CD4-positive, alpha-beta T cell treated with Interleukin-21 for 1 hour (primary cell): ENCODE results near the gene LONP1.
"Not testable (repeated sequence)": the region's sequence is repeated elsewhere in the genome, so short reads cannot be mapped to it uniquely, and the experiment has no call there.

Experiments
- DNase-seq: peaks from one replicate; pipeline ENCODE4 v3.0.0-alpha.2; 2020

The LONP1 gene

DNA sequence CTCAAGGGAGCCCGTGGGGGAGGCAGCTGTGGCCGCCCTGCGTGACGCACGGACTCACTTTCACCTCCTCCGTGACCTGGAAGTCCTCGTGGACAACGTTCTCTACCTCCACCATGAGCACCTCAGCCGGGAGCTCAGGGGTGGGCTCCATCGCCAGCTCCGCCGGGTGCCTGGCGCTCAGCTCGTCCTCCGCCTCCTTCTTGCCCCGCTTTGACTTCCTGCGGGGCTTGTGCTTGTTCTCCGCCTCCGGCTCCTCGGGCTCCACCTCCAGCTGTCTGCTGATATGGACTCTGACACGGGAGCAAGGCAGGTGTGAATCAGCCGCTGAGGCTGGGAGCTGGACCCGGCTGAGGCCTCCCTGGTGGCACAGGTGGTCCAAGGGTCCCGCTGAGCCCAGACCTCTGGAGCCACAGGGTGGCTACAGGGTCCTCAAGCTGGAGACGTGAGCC, 8.2 kb downstream of the LONP1 start:
- no peak for DNase-seq

DNA sequence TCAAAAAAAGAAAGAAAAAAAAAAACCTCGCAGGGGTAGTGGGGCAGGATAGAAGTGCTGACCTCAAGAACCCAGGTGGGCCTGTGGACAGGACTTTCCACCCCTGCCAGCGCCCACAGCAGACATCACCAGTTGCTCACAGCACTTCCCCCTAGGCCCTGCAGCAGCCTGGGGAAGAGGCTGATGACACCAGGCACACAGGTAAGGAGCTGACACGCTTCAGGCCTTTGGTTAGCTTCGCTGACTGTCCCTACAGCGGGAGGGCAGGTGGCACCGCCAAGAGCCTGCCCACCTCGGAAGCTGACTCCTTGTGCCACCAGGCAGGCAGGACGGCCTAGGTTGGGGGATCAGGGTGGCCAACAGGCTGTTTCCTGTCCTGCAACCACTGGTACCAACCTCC, 8.9 kb downstream of the LONP1 start:
- DNase-seq: no peak

DNA sequence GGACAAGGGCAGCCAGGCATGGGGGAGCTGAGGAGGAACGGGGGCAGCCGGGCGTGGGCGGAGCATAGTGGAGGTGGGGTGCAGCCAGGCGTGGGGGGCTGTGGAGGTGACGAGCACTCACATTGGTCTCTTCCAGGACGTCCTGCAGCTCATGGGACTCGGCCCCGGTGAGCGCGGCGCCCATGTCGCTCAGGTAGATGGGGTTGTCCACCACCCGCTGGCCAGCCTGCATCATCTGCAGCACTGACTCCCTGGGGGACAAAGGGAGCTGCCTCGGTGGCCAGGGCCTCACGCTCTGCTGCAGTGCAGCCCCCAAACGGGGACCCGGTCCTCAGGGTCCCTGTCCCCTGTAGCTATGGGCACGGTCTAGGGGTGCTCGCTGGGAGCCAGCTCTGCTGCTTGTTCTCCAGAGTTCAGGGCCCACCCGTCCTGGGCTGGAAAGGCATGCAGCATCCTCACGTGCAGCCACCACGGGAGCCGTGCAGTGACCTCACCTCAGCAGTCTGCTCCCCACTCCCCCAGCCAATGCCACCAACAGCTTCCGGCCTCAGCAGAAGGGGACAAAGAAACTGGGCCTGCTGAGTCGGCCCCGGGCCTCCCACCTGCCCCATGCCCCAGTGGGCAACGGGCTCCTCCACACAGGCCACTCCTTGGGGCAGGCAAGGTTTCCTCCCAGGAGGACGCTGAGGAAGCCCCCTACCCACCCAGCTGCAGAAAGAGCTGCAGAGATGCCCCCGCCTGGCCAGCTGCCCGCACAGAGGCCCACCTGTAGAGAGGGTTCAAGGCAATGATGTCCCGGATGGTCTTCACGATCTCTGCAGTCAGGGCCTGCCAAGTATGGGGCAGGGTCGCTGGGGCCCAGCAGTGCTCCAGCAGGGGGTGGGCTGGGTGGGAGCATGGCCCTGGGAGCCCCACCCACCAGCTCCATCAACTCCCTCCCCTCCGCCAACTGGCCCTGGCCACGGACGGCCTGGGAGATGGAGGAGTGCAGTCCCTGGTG, 12.1 kb downstream of the LONP1 start:
- DNase-seq: no peak

DNA sequence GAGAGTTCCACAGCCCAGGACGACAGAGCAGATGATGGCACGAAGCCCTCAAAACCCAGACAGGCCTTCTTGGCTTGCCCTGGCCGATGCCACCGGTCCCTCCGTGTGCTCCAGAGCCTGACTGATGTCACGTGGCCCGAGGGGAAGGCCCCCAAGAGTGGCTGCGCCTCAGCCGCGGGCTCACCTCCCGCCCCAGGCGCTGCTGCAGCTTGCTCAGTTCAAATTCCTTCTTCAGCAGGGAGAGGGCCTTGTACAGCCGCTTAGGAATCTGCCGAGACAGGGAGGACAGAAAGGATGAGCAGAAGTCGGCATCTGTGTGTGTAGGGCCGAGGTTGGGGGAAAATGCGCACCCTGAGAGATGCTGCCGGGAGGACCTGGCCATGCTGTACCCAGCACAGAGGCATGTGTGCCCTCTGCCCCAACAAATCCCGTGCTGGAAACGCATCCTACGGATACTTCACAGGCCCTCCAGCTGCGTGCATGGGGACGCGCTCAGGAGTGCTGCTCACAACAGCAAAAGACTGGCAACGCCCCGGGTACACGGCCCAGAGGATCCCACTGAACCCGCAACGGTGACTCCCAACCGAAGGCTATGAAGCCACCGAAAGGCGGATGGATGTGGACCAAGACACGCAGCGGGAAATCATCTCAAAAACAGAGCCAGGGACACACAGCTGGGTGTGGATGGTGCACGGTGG, 12.9 kb downstream of the LONP1 start:
- no peak for DNase-seq

DNA sequence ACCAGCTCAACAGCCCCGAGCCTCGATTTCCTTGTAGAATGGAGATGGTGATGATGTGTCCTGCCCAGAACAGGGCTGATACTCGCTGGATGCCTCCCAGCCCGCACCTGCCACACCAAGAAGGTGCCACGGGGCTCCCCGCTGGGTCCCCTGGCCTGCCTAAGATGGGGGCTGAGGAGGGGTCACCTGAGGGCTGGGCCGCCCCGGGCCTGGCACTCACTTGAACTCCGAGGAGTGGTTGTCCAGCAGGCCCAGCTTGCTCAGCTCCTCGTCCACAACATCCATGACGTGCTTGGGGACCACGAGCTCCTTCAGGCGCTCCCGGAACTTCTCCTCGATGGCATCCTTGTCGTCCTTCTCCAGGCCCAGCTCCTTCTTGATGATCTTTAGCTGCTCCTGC, 14.4 kb downstream of the LONP1 start:
- DNase-seq: no peak

DNA sequence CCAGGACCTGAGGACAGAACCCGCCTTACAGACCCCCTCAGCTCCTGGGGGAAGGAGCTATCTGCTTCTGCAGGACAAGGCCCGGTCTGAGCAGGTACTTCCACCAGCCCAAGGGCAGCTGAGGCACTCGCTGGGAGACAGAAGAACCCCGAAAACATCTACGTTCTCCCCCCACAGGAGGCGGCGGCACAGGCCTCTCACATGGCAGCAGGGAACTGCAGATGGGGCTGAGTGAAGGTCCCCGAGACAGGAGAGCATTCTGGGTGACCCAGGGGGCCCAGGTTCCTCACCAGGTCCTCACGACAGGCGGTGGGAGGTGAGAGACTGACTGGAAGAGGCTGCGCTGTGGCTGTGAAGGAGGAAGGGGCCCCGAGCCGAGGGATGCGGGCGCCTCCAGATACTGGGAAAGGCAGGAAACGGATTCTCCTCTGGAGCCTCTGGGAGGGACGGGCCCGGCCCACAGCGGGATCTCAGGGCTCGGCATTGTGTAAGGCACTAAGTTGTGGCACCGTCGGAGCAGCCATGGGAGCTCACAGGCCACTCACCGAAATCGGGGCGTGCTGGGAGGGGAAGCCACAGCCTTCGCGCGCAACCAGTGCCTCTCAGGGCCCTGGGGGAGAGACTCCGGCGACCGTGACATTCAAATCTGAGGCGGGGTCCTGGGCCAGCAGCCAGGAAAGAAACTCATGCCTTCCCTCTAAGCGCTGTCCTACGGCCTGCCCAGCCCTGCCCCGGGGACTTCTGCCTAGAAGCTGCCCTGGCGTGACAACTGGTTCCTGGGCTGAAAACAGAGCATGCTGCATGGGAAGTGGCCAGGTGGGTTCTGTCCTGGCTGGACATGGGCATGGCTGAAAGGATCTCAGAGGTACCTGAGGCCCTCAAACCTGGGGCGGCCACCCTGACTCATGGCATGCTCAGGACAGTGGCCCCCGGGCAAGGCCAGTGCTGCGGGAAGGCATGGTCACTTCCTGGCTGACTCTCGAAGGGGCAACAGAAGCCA, 15.8 kb downstream of the LONP1 start:
- DNase-seq: no peak

DNA sequence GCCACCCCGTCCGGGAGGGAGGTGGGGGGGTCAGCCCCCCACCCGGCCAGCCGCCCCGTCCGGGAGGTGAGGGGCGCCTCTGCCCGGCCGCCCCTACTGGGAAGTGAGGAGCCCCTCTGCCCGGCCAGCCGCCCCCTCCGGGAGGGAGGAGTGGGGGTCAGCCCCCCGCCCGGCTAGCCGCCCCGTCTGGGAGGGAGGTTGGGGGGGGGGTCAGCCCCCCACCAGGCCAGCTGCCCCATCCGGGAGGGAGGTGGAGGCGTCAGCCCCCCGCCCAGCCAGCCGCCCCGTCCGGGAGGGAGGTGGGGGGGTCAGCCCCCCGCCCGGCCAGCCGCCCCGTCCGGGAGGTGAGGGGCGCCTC, 17.9 kb downstream of the LONP1 start:
- DNase-seq: not testable (repeated sequence)

DNA sequence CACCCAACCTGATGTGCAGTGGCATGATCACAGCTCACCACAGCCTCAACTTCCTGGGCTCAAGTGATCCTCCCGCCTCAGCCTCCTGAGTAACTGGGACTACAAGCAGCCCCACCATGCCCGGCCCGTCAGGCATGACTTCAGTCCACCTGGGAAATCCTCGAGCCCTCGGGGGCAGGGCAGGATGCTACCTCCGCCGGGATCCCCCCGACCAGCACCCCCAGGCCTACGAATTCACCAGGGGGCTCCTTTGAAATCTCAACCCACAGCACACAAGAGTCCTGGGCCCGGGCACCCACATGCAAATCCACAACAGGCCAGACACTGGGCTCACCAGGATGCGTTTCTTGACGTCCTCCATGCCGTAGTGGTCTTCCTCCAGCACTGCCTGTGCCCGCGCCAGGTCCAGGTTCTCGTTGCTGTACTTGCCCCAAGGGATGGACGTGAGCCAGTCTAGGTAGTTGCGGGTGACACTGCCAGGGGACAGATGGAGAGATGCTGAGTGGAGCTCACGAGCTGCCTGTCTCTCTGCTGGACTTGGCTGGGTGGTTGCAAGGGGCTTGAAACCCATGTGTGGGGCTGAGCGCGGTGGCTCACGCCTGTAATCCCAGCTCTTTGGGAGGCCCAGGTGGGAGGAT, 19.4 kb downstream of the LONP1 start:
- no peak for DNase-seq

DNA sequence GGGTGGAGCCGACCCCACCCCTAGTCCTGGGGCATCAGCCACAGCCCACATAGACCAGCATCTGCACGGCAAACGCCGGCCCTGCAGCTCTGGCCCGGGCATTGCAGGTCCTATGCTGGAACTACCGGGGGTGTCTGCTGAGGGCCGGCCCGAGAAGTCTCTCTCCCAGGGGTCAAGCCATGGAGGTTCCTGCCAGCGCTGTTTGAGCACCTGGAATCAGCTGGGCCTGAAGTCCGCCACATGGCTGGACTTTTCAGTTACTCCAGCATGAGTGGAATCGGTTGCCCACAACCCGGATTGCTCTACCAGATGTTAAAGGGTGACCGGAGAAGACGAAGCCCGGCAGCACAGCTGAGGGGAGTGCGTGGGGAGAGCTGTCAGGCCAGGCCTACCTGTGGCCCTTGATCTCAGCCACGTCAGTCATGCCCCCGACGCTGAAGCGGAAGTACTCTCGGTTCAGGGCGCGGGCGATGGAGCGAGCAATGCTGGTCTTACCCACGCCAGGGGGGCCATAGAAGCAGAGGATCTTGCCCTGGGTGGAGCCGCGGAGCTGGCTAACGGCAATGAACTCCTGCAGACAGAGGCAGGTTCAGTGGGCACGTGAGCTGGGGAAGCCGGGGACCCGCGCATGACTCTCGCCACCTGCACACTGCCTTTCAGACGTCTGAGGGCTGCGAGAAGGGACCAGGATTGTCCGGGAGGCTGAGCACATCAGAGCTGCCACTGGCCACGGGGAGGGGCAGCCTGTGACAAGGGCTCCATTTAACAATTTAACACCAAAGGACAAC, 21.1 kb downstream of the LONP1 start:
- DNase-seq: no peak

DNA sequence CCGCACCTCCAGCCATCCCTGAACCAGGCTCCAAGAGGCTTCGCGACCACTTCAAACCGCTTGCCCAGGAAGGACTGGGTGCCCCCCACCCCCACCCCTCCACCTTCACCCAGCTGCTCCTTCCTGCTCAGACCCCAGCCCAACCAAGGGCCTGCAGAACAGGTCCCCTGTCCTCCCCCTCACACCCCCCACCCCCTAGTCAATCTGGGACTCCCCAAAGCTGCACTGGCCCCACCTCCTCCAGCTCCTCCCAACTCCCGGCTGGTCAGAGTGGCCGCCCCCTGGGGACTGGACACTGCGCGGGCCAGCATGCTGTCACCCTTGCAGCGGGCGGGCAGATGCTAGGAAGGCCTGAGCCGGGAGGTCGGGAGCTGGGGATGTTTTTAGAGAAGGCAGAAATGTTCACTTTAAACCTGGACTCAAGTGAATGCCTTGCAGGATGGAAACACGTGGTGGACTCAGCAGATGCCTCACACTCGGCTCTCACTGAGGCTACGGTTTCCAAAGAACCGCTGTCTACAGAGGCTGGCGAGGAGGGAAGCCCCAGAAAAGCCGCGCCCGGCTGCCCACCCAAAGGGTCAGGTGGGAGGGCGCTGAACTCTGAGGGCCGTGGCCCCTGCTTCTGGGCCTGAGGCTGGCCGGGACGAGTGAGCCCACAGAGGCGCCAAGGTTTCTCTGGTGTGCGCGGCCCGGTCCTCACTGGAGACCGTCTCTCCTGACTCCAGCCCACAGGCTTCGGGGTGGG, 21.9 kb downstream of the LONP1 start:
- no peak for DNase-seq

DNA sequence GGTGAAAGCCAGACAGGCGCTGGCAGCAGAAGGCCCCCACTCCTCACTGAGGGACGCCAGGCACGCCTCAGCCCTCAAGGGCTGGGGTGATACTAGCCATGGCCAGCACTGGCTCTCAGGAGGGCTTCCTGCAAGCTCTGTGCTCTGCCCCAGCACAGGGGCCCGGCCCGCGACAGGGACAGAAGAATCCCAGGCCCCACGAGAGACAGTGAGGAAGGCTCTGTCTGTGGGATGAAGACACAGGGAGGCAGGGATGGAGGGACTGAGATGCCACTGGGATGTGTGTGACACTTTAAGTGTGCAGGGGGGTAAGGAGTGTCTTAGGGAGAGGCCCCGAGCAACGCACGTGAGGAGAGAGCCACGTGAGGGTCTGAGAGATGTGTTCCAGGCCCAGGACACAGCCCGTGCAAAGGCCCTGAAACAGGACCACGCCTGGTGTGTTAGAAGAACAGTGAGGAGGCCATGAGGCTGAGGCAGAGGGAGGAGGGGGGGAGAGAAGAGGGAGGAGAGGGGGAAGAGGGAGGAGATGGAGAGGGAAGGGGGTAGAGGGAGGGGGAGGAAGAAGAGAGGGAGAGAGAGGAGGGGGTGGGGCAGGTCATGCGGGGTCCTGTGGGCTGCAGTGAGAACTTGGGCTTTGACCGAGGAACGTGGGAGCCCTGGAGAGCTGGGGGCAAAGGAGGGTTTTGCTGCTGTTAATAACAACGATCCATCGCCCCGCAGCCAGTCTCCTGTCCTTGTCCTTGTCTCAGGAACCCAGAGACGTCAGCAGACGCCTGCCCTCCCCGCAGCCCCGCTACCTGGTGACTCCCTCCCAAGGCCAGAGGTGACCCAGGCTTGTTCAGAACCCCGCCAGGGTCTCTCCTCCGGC, 22.7 kb downstream of the LONP1 start:
- DNase-seq: no peak

DNA sequence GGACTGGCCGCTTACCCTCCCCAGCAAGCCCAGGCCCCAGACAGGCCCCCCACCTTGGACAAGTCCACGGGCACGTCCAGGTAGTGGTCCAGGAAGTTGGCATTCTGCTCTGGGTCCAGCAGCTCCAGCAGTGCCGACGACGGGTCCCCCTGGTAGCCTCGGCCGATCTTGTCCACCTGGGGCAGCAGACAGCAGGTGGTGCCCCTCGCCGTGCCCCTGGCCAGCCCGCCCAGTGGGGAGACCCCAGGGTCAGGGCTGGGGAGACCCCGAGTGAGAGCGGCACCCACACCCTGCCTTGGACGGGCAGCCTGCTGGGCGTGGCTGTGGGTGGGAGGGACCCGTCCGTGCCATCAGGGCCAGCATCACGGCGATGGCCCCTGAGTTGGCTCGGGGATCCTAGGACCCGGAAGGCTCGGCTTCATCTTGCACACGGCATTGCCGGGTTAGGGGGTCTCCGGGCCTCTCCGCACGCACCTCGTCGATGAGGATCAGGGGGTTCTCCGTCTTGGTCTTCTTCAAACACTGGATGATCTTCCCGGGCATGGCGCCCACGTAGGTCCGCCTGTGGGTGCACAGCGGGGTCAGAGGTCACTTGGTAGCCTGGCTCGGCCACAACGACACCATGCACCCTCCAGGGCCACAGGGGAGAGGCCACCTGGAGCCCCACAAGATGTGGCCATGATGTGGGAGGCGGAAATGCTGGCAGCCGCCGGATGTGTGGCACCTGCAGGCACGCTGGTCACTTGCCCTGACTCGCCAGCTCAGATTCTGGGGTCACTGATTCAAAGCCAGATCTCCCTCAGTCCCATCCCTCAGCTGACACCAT, 23.5 kb downstream of the LONP1 start:
- no peak for DNase-seq

DNA sequence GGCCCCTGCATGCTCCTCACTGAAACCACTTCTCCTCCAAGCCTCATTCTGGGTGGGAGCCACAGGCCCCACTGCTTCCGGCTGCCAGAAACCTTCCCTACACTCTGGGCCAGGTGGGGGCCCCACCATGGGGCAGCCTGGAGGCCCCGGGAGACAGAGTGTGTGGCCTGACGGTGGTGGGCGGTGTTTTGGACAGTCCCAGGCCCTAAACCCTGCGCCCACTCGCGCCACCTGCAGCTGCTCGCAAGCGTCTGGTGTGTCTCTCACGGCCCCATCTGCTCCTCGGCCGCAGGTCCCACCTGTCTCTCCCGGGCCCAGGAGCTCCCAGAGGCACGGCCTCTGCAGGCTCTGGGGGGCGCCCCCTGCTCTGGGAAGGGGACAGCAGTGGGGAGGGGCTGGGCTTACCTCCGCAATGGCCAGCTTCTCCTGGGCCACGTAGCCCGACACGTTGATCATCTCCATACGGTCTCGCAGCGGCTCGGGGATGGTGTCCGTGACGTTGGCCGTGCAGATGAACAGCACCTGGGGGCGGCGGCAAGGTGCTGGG, 24.2 kb downstream of the LONP1 start:
- DNase-seq: no peak

DNA sequence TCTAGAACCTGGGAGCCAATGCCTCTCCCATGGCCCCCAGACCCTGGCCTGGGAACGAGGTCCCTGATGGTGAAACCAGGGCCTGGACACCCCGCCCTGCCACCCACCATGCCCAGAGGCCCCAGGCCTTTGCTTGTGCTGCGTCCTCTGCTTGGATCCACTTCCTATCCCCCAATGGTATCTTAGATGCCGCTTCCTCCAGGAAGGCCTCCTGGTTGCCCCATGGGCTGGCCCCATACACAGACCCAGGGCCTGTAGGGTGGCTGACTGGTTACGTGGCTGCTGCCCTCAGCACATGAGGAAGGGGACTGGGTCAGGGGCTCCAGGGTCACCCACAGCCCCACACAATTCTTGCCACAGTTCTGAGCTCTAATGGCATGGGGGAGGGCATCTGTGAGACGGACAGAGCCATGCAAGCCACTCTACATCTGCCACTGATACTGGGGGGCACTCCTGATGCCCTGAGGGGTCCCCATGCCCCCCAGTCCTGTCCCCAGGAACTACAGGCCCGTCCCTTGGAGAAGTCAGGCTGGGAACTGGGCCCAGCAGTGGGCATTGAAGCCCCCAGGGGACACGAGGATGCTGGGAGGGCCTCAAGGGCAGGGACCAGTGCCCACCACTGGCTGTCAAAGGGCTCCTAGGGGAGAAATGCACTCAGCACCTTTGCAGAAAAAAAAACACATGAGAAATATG, 24.8 kb downstream of the LONP1 start:
- DNase-seq: no peak

DNA sequence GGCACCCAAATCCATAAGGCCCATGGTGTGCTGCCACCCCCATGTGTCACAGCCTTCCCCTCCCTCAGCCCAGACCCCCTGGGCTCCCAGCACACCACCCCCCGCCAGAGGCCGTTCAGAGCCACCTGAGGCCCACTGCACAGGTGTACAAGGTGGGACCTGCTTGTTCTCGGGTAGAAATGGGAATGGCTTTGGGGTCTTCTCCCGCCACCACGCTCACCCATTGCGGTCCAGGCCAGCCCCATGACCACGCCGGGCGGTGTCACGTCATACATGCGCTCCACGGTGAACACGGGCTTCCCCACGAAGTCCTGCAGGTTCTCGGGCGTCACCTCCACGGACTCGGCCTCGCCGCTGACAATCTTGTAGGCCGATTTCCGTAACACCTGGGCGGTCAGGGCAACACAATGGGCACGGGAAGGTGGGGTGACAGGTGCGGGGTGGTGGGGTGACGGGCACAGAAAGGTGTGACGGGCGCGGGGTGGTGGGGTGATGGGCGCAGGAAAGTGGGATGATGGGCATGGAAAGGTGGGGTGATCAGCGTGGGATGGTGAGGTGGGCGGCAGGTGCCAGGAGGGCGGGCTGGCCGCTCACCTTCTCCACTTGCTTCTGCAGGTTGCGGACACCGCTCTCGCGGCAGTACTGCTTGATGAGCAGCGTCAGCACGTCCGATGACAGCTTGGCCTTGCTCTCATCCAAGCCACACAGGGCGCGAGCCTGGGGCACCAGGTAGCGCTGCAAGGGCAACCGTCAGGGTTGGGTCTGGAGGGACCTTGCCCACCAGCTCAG, 25.6 kb downstream of the LONP1 start:
- DNase-seq: no peak

DNA sequence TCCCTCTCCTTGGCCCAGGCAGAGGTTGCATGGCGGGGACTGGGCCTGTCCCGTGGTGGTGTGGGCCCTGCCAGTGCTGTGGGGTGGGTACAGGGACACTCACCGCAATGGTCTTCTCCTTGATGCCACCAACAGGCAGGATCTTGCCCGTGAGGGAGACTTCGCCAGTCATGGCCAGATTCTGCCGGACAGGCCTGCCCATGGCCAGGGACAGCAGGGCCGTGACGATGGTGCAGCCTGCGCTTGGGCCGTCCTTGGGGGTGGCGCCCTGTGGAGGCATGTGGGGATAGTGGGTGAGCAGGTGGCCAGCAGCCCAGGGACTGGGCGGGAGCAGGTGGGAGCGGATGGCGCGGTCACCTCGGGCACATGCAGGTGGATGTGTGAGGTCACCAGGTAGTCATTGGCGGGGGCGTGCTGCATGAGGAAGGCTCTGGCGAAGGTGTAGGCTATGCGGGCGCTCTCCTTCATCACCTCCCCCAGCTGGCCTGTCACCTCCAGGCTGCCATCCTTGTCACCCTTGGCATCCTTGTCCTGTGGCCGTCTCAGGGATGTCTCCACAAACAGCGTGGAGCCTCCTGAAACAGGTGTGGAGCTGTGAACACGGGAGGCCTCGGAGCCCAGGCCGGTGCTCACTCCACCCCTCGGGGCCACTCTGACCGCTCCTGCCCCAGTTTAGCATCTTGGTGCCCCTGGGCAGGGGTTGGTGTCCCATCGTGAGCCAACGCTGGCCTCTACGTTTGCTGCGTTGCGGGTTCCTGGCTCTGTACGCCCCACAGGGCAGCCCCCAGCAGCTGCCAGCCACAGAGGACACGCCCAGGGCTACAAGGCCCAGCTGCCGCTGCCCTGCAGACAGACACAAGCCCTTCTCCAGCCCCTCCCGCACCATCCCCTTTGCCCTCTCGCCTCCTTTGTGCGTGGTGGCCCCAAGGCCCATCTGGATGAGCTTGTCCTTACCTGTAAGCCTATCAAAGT, 26.5 kb downstream of the LONP1 start:
- no peak for DNase-seq
